ENCODE data around the gene CHID1.

CHID1 gene

DNA sequence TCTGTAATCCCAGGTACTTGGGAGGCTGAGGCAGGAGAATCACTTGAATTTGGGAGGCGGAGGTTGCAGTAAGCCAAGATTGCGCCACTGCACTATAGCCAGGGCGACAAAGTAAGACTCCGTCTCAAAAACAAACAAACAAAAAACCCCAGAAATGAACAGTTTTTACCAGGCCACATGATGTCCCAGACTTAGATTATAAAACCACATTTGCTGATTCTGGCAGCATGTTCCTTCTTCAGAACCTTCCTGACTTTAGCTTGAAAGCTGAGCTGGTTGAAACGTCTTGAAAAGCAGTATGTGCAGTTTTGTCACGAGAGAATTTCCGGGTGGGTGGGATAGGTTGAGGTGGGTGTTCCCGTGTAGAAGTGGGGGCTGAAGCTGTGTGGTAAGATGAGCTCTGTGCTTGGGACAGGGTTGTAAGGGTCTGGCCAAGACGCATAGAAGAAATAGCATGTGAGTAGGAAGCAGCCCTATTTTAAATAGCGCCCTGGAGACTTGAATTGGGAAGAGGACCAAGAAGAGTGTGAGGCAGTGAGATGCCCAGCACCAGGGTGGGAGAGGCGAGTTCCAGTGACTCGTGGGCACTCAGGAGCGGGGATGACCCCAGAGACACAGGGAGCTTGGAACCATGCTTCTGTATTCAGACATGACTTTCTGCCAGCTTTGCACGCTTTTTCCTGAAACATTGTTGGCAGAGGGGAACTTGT lies 22.7 kb upstream of the CHID1 start:
- no peak for DNase-seq (ENCODE audit: insufficient read length, low spot score)
- FAIRE-seq = no peak

DNA sequence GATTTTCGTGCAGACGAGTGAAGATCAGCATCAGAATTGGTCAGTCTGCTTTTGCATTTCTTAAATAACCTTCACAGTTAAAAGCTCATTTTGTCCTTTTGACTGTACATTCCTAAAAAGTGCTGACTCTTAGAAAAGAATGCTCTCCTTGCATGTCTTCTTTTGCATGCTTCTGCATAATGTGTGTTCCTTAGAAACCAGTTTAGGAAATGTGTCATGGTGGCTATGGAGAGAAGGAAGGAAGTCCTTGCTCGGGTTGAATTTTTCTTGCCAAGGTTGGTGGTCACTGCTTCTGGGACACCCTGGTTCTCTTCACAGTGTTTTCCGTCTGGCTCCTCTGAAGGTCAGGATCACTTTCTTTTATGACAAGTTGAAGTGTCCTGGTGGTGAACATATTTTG lies 21.8 kb upstream of the CHID1 start:
- DNase-seq (ENCODE audit: insufficient read length, low spot score) = no peak
- FAIRE-seq = no peak

DNA sequence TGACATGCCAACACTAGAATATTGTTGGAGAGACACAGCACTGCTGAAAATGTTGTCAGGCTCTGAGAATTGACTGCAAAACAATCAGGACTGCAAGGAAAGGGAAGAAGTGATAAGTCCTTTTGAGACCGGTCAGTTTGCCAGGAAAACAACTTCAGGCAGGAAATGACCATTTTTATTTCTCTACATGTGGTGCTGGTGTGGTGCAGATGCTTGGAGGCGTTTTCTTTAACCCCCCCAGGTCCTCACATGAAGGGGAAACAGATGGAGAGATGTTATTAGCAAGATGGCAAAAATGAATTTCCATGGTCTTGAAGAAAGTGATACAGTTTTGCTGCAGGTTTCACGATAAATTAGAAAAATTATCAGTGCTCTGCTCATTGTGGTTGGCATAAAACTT lies 20.8 kb upstream of the CHID1 start:
- DNase-seq (ENCODE audit: insufficient read length, low spot score) = no peak
- no peak for FAIRE-seq

- FAIRE-seq = no peak
- DNase-seq (ENCODE audit: insufficient read length, low spot score) = no peak
Measured at GRCh38 chr11:929405-929804, 18.8 kb upstream of the CHID1 start.

- DNase-seq (ENCODE audit: insufficient read length, low spot score) (no peak), FAIRE-seq (no peak)
Measured at GRCh38 chr11:928786-929185, 18.2 kb upstream of the CHID1 start.

- no peak for FAIRE-seq
- DNase-seq (ENCODE audit: insufficient read length, low spot score) = no peak
Measured at GRCh38 chr11:927871-928270, 17.3 kb upstream of the CHID1 start.

DNA sequence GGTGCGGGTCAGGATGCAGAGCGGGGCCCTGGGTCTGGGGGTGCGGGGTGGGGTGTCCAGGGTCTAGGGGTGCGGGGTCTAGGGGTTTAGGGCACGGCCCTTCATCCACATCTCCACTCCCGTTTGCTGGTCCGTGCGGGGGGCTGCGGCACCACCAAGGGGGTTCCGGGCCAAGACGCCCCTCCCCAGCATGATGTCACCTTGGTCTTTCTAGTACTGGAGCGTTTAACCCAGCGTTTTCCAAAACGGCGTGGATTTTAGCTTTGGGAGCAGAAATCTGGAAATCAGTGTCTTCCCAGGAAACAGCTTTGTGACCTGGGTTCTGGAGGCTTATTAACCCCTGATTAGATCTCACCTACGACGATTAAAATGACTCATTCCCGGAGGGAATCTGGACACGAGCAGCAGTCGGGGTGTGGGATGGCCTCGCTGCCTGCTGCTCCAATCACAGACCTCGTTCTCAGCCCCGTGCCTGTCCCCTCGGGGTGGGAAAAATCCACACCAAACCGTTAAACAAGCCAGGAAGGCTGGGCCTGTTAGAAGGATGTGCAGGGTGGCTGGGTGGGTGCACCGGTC lies 15.8 kb upstream of the CHID1 start:
- DNase-seq (ENCODE audit: insufficient read length, low spot score) (peak; percentile 77), FAIRE-seq (peak; percentile 86)

GRCh38 chr11:925496-926301 lies 15.1 kb upstream of the CHID1 start, which contains the start of gene AP2A2:
Gene AP2A2, plus strand, starts transcription at chr11:925870. Its CDS starts 152 bp downstream, at chr11:926022.
- FAIRE-seq (peak; percentile 100), DNase-seq (ENCODE audit: insufficient read length, low spot score) (peak; percentile 92)

- DNase-seq (ENCODE audit: insufficient read length, low spot score) (no peak), FAIRE-seq (no peak)
Measured at GRCh38 chr11:925158-925495, 14.5 kb upstream of the CHID1 start.

DNA sequence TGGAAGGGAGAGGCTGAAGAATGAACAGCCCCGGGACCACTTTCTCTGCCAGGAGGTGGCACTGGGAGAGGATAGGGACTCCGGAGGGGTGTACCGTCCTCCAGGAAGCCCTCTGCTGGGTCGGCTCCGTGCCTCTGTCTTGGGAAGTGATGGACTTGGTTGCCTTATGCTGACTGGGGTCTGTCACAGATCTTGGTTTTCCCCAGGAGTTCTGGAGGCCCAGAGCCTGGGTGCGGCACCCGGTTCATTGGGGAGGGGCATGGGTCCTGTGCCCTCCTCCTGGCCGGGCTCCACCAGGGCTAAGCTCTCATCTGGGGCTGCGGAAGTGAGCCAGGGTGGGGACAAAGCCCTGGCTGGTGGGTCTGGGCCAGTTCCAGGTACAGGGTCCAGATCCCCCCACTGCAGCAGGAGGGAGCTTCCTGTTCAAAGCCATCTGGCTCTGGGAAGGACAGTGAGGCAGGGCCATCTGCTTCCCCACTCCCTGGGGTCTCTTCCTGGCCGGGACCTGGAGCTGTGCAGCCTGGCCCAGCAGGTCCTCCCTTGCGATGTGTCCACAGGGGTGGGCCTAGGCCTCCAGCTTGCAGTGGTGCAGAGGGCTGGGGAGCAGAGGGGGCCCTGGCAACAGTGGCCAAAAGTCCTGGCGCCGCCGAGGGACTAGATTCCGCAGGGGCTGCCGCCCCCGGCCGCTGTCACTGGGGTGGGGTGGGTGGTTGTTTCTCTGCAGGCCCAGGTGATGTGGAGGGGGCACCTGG lies 14.0 kb upstream of the CHID1 start:
- FAIRE-seq (no peak), DNase-seq (ENCODE audit: insufficient read length, low spot score) (no peak)

GRCh38 chr11:923691-924405 lies 13.2 kb upstream of the CHID1 start:
- DNase-seq (ENCODE audit: insufficient read length, low spot score) (no peak), FAIRE-seq (no peak)

GRCh38 chr11:921921-922678 lies 11.5 kb upstream of the CHID1 start:
- no peak for FAIRE-seq
- no peak for DNase-seq (ENCODE audit: insufficient read length, low spot score)

- FAIRE-seq (no peak), DNase-seq (ENCODE audit: insufficient read length, low spot score) (no peak)
Measured at GRCh38 chr11:917426-917825, 6.8 kb upstream of the CHID1 start.

- no peak for DNase-seq (ENCODE audit: insufficient read length, low spot score)
- FAIRE-seq = no peak
Measured at GRCh38 chr11:914747-915501, 4.3 kb upstream of the CHID1 start.

DNA sequence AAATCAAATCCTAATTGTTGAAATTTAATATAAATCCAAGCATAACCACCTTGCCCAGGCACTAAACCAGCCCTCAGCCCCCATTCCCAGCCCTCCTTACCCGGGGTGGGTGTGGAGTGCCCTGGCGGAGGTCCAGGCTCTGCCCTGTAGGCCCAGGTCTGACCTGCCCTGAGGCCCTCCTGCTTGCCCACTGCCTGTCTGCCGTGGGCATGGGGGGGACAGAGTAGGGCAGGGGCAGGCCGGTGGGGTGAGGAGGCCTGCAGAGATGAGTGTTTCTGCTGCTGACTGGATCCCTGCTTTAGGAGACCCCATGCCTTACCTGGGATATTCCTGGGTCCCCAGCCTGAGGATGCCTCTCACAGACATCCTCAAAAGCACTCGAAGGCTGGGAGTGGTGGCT lies 3.6 kb upstream of the CHID1 start:
- DNase-seq (ENCODE audit: insufficient read length, low spot score) = no peak
- no peak for FAIRE-seq

DNA sequence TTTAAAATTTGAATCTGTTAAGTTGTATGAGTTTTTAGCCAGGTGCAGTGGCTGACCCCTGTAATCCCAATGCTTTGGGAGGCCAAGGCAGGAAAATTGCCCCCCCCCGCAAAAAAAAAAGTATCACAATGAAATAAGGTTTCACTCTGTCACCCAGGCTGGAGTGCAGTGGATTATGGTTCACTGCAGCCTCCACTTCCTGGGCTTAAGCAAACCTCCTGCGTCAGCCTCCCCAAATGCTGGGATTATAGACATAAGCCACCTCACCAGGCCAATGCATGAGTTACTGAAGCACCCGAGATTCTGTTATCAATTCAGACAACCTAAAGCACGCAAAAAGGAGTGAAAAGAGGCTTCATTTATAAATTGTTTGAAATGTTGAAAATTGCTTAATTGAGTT lies 2.4 kb upstream of the CHID1 start:
- FAIRE-seq (no peak), DNase-seq (ENCODE audit: insufficient read length, low spot score) (no peak)

DNA sequence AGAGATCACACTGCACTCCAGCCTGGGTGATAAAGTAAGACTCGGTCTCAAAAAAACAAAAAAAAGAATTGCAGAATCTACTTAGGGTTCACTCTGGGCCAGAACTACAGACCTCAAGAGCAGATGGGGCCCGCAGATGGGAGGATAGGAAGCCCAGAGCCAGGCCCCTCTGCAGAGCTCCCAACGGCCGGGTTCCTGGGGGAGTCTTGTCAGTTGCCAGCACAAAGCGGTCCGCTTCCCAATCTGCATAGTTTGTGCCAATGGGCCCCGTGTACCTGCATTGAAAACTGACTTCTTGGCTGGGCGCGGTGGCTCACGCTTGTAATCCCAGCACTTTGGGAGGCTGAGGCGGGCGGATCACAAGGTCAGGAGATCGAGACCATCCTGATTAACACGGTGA lies 1.7 kb upstream of the CHID1 start:
- DNase-seq (ENCODE audit: insufficient read length, low spot score) (no peak), FAIRE-seq (no peak)

- DNase-seq (ENCODE audit: insufficient read length, low spot score) (no peak), FAIRE-seq (no peak)
Measured at GRCh38 chr11:911890-912219, 1.2 kb upstream of the CHID1 start.
